Stimulated activated CD8-positive, alpha-beta memory T cell treated with anti-CD3 and anti-CD28 coated beads, Interleukin-7, amount 100 ng/mL, for 48 hours (primary cell): ENCODE results near the gene CD80.
"Not testable (repeated sequence)": the region's sequence is repeated elsewhere in the genome, so short reads cannot be mapped to it uniquely, and the experiment has no call there.

ENCODE experiments used
- DNase-seq, 2 donors: peaks; one replicate each; pipeline ENCODE4 v3.0.0-alpha.2; 2020; ENCODE audit warnings: low read depth in 1 of 2; ENCODE audit errors: extremely low read depth in 1 of 2

The CD80 gene

GRCh38 chr3:119559441-119559963, at the start of gene CD80:
CD80 (minus strand) TSS chr3:119559614; CDS start chr3:119557728, 1,886 bp downstream.
- DNase-seq: peak in 1 of 2 donors; percentile 64

GRCh38 chr3:119608405-119609000, 49.1 kb upstream of the CD80 start:
- no peak for DNase-seq

GRCh38 chr3:119604878-119605277, 45.5 kb upstream of the CD80 start:
- DNase-seq: no peak

GRCh38 chr3:119602676-119603075, 43.3 kb upstream of the CD80 start:
- DNase-seq: no peak

- DNase-seq: no peak
Measured at GRCh38 chr3:119601154-119601553, 41.7 kb upstream of the CD80 start.

- DNase-seq: no peak
Measured at GRCh38 chr3:119600732-119601131, 41.3 kb upstream of the CD80 start.

- DNase-seq: no peak
Measured at GRCh38 chr3:119599558-119600174, 40.3 kb upstream of the CD80 start.

GRCh38 chr3:119598410-119599098, 39.1 kb upstream of the CD80 start:
- no peak for DNase-seq

- no peak for DNase-seq
Measured at GRCh38 chr3:119597548-119598288, 38.3 kb upstream of the CD80 start, which contains the start of gene PLA1A. PLA1A (plus strand) TSS chr3:119597885; CDS start chr3:119597914, 29 bp downstream.

GRCh38 chr3:119596398-119596797, 37.0 kb upstream of the CD80 start:
- DNase-seq: no peak

- DNase-seq: no peak
Measured at GRCh38 chr3:119595639-119596334, 36.4 kb upstream of the CD80 start.

GRCh38 chr3:119594929-119595328, 35.5 kb upstream of the CD80 start:
- DNase-seq: not testable (repeated sequence)

- DNase-seq: no peak
Measured at GRCh38 chr3:119594066-119594465, 34.7 kb upstream of the CD80 start.

GRCh38 chr3:119592861-119593260, 33.4 kb upstream of the CD80 start:
- DNase-seq: no peak

- no peak for DNase-seq
Measured at GRCh38 chr3:119590706-119591105, 31.3 kb upstream of the CD80 start.

- no peak for DNase-seq
Measured at GRCh38 chr3:119589102-119589773, 29.8 kb upstream of the CD80 start.

- DNase-seq: no peak
Measured at GRCh38 chr3:119588112-119588511, 28.7 kb upstream of the CD80 start.

GRCh38 chr3:119586733-119587172, 27.3 kb upstream of the CD80 start:
- no peak for DNase-seq

- no peak for DNase-seq
Measured at GRCh38 chr3:119585856-119586570, 26.6 kb upstream of the CD80 start.
